AG04449 (cell line): ENCODE measurements around the gene CRYBB1.
"Not testable (repeated sequence)": the region's sequence is repeated elsewhere in the genome, so short reads cannot be mapped to it uniquely, and the experiment has no call there.

Source experiments
- CTCF ChIA-PET: fragments of 350-600 bp; formaldehyde crosslinking; extraction: SDS; loops from one replicate; lab custom pipeline; 2021; ENCODE audit warnings: antibody characterized with exemption; lab: Yijun Ruan, JAX
- POLR2A ChIA-PET: fragments of 400-600, 350-600 bp; formaldehyde crosslinking; extraction: SDS; loops from one replicate; lab custom pipeline; 2020; ENCODE audit warnings: antibody characterized with exemption, inconsistent platforms; lab: Yijun Ruan, JAX
- DNase-seq: peaks from one replicate; pipeline ENCODE4 v3.0.0-alpha.2; 2010; ENCODE audit warnings: low read depth, low spot score
- H3K4me3 ChIP-seq: 2 replicates; pipeline ENCODE4 v1.5.1; 2011; ENCODE audit warnings: low read depth, mild to moderate bottlenecking, control low read depth, low read length
- CTCF ChIP-seq: IDR thresholded peaks from one replicate; pipeline ENCODE4 v1.5.1; 2011; ENCODE audit warnings: mild to moderate bottlenecking, moderate library complexity, low read length, control low read depth, inconsistent platforms; ENCODE audit not compliant: insufficient read depth; ENCODE audit errors: missing control alignments

Gene CRYBB1

GRCh38 chr22:26614322-26614721, 3.5 kb downstream of the CRYBB1 start:
- CTCF ChIA-PET: no interaction called here

DNA sequence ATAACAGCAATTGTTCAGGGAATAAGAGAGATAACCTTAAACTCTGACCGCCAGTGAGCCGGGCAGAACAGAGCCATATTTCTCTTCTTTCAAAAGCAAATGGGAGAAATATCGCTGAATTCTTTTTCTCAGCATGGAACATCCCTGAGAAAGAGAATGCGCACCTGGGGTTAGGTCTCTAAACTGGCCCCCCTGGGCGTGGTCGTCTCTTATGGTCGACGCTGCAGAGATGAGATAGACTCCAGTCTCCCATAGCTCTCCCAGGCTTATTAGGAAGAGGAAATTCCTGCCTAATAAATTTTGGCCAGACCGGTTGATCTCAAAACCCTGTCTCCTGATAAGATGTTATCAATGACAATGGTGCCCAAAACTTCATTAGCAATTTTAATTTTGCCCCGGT, 4.1 kb downstream of the CRYBB1 start:
- POLR2A ChIA-PET, H3K4me3 ChIP-seq, CTCF ChIA-PET, DNase-seq: not testable (repeated sequence)

More at GRCh38 chr22:26614322-26614721, 3.5 kb downstream of the CRYBB1 start:
- POLR2A ChIA-PET: no interaction called here
- no peak for DNase-seq
- TF ChIP-seq CTCF: no peak
- H3K4me3 ChIP-seq: no peak overlapping the region

DNA sequence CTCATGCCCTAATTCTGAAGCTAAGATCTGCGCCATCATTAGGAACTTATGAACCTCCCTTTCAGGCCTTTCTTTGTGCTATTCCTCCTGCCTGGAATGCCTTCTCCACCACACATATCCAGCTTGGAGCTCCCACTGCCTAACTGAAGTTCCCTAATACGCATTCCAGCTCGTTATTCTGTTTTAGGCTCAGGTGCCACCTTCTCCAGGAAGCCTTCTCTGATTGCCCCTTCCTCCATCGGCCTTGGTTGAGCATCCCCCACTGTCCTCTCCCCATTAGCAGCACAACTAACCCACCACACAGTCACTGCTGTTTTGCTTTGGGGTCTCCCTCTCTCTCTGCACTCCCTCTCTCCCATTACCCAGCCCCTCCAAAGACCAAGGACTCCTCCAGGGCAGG, 5.2 kb downstream of the CRYBB1 start:
- POLR2A ChIA-PET: no interaction called here

GRCh38 chr22:26610996-26611395, 6.8 kb downstream of the CRYBB1 start:
- no peak for DNase-seq
- ChIA-PET CTCF (interaction anchor here (1.0 kb wide), 1 partner anchor 108 kb away, joined by 3 read pairs; no protein-coding TSS in a partner anchor), POLR2A (no interaction called here)
- no peak for TF ChIP-seq CTCF
- no peak overlapping the region for H3K4me3 ChIP-seq

More for the DNA sequence above, 5.2 kb downstream of the CRYBB1 start:
- CTCF ChIA-PET: interaction anchor here (1.5 kb wide), 1 partner anchor 9 kb away, joined by 6 read pairs; the partner anchor contains the start of gene CRYBA4
- no peak for TF ChIP-seq CTCF
- DNase-seq: no peak
- no peak overlapping the region for H3K4me3 ChIP-seq

- DNase-seq: peak; percentile 64
- ChIA-PET CTCF (no interaction called here), POLR2A (interaction anchor here (0.6 kb wide), 1 partner anchor 10 kb away, joined by 4 read pairs; no protein-coding TSS in a partner anchor)
- no peak for TF ChIP-seq CTCF
- no peak overlapping the region for H3K4me3 ChIP-seq
Measured at GRCh38 chr22:26610072-26610958, 7.5 kb downstream of the CRYBB1 start.

- ChIA-PET POLR2A (no interaction called here), CTCF (interaction anchor here (0.7 kb wide), 1 partner anchor 57 kb away, joined by 3 read pairs; no protein-coding TSS in a partner anchor)
- no peak overlapping the region for H3K4me3 ChIP-seq
- DNase-seq: no peak
- TF ChIP-seq CTCF: no peak
Measured at GRCh38 chr22:26609287-26609686, 8.5 kb downstream of the CRYBB1 start.
